ENCODE results near the gene SPATA3. TPM values are rescaled to one million over a fixed set of nuclear protein-coding genes. Genes with fewer than 3 reads are reported as not detected.
"Not testable (repeated sequence)": the region's sequence is repeated elsewhere in the genome, so short reads cannot be mapped to it uniquely, and the experiment has no call there.

The SPATA3 gene
- polyA plus RNA-seq, 4 donors = not detected

- DNase-seq (ENCODE audit: low read depth in 4 of 4, low spot score in 3 of 4) = no peak
Measured at GRCh38 chr2:230967113-230967512, 28.8 kb upstream of the SPATA3 start.

- not testable (repeated sequence) for DNase-seq (ENCODE audit: low read depth in 4 of 4, low spot score in 3 of 4)
Measured at GRCh38 chr2:230968314-230968713, 27.6 kb upstream of the SPATA3 start.

- no peak for DNase-seq (ENCODE audit: low read depth in 4 of 4, low spot score in 3 of 4)
Measured at GRCh38 chr2:230968921-230969658, 26.8 kb upstream of the SPATA3 start.

DNA sequence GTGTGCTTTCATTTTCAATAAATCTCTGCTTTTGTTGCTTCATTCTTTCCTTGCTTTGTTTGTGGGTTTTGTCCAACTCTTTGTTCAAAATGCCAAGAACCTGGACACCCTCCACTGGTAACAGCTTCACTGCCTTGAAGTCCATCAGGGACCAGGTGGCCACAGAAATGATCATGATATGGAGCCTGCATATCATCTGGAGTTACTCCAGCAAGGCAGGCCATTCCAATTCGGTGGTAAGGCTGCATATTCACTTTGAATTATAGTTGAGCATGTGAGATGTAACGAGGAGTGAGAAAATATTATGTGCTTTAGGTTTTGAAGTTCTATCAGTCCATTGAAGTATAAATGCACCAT is 26.3 kb upstream of the SPATA3 start:
- no peak for DNase-seq (ENCODE audit: low read depth in 4 of 4, low spot score in 3 of 4)

GRCh38 chr2:230972046-230972445 is 23.9 kb upstream of the SPATA3 start:
- no peak for DNase-seq (ENCODE audit: low read depth in 4 of 4, low spot score in 3 of 4)

DNA sequence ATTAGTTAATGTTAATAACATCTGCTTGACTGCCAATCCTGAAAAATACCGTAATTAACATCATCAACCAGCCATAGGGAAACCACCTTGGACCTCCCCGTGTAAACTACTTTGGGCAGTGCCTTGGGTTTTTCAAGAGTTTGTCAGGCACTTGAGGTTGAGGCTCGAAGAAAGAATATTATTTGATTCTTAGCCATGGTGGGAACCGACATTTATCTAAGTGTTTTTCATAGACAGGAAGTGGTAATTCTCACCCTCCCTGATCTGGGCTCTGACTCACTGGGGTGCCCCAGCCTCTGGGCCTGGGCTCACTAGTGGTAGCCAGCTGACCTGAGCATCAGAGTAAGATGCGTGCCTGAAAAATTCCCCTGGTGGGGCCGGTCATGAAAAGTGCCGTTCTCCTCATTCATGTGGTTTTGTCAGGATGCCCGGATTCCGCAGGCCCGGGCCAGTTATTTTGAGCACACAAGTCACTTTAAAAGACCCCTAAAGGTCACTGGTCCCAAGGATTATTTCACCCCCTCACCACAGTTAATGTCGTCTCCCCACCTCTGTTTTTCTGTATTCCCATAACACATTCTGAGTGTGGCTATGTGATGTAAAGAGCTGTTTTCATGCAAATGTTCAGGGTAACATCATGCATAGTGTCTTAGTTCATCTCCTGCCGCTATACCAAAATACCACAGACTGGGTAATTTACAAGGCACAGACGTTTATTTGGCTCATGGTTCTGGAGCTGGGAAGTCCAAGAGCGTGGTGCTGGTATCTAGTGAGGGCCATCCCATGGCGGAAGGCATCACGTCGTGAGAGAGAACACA is 21.6 kb upstream of the SPATA3 start:
- no peak for DNase-seq (ENCODE audit: low read depth in 4 of 4, low spot score in 3 of 4)

DNA sequence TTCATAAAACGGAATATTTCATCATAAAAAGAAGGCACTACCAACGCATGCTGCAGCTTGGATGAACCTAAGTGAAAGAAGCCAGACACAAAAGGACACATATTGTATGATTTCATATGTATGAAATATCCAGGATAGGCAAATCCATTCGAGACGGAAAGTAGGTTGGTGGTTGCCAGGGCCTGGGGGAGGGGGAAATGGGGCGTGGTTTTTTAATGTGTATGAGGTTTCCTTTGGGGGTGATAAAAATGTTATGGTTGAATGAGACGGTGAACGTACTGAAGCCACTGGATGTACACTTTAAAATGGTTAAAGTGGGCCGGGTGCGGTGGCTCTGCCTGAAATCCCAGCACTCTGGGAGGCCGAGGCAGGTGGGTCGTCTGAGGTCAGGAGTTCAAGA is 20.0 kb upstream of the SPATA3 start:
- no peak for DNase-seq (ENCODE audit: low read depth in 4 of 4, low spot score in 3 of 4)

GRCh38 chr2:230976671-230977171 is 19.2 kb upstream of the SPATA3 start:
- no peak for DNase-seq (ENCODE audit: low read depth in 4 of 4, low spot score in 3 of 4)

DNA sequence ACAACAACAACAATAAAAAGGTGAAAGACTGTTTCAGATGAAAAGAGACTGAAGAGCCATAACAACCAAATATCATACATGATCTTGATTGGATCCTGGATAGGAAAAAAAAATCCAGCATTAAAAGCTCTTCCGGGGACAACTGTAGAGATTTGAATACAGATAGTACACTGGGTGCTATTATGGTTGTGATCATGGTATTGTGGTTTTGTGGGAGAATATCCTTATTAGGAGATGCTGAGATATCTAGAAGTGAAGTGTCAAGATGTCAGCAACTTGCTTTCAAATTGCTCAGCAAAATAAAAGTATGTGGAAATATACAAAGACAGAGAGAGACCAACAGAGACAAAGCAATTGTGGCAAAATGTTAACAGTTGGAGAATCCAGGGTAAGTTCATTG is 15.5 kb upstream of the SPATA3 start:
- DNase-seq (ENCODE audit: low read depth in 4 of 4, low spot score in 3 of 4) = no peak

DNA sequence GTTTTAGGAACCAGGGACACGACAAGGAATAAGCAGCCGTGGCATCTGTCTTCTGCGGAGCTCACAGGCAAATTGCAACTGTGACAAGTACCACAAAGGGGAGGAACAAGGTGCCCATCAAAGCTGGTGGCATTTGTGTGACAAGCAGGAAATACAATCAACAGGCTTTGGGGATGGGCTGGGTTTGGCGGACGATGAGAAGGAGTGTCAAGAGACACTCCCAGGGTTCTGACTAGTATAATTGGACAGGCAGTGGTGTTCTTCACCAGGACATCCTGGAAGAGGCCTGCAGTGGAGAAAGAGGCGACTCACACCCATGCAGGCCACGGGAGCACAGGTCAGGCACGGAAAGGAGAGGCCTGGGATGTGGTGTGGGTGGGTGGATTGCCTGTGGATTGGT is 14.2 kb upstream of the SPATA3 start:
- no peak for DNase-seq (ENCODE audit: low read depth in 4 of 4, low spot score in 3 of 4)

DNA sequence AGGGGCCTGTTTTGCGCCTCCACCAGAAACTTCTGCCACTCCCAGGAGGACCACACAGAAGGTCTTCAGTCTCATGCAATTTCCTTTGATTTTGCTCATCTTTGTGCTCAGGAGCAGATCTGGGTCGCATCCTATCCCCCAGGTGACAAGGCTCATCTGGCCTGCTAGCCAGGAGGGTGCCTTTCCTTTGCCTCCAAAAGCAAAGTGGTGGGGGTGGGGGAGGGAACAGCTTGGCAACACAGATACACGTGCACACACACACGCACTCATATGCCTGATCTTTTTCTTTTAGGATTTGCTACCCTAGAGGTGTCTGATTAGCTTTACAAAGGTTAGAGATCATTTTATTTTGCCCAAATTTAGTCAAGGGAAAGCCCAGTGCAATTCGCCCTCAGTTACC is 13.8 kb upstream of the SPATA3 start:
- no peak for DNase-seq (ENCODE audit: low read depth in 4 of 4, low spot score in 3 of 4)

GRCh38 chr2:230982528-230982927 is 13.4 kb upstream of the SPATA3 start:
- DNase-seq (ENCODE audit: low read depth in 4 of 4, low spot score in 3 of 4) = no peak

GRCh38 chr2:230983566-230983965 is 12.4 kb upstream of the SPATA3 start:
- DNase-seq (ENCODE audit: low read depth in 4 of 4, low spot score in 3 of 4) = no peak

DNA sequence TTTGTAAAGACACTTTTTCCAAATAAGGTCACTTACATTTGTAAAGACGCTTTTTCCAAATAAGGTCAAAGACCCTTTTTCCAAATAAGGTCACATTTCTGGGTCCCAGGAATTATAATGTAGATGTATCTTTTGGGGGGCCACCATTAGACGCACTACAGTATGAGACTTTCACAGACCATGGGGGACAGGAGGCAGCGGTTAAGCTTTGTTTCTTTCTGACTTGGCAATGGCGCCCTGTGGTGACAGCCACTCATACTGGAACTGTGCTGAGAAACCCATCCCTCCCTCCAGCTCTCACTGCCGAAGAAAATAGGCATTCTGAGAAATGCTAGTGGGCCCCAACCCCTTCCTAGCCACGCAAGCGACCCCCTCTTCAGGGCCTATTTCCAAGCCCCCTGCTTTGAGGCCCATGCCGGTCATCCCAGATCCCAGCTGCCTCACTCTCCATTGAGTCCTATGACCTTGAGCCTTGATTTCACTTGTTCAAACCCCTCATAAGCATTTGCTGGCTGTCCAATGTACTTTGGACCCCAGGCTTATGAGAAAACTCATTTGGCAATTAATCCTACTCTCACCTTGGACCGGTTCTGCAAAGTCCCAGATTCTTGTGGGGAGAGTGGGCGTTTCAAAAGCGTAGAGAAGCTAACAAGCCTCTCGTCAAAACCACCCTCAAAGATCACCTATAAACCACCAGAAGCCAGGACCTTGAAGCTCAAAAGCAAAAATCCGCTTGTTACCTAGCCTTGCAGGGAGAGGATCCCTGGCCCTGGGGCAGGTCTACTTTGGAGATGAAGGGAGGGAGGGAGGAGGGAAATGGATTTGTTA is 11.3 kb upstream of the SPATA3 start:
- DNase-seq (ENCODE audit: low read depth in 4 of 4, low spot score in 3 of 4) = no peak

DNA sequence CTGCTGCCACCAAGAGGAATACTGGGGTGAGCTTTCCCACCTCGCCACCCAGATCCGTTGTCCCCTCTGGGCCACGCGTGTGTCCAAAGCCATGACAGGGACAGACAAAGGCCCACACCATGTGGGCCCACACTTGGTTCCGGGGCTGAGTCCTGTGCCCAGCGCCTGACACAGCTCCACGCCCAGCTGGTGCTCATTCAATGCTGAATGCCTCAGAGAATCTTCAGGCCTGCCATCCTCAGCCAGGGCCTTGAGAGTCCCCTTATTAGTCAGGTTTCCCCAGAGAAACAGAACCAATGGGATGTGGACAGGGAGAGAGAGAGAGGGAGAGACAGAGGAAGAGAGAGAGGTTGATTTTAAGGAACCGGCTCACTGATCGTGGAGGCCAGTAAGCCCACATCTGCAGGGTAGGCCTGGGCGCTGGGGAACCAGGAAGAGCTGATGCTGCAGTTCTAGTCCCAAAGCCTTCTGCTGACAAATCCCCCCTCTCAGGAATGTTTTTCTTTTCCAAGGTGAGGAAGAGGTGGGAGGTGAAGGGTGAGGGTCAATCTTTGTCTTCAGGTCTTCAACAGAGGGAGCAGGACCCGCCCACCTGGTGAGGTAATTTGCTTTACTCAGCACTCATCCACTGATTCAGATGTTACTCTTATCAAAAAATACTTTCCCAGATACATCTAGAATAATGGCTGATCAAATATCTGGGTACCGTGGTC is 10.2 kb upstream of the SPATA3 start:
- no peak for DNase-seq (ENCODE audit: low read depth in 4 of 4, low spot score in 3 of 4)

DNA sequence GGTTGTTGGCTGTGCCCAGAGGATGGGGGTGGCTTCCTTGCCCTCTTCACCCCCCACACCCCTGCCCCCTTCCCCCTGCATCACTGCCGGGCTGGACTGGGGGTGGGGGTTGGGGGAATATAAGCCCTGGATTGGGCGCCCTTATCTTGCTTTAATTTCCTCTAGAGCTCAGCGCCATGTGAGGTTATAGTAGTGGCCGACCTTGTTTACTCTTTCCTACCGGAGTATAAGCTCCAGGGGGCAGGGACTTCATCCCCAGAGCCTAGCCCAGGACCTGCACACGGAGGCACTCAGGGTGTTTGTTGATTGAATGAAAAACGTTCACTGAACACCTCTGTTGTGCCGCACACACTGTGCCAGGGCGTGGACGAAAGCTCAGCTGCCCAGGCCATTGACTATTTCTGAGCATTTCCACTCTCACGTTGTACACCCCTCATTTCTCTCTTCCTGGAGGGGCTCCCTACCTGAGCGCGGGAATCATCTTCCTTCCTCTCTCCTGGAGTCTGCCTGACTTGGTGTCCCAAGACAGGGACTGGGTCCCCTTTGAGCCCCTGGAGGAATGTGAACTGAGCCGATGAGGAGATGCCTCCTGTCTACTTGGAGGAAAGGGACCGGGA is 9.3 kb upstream of the SPATA3 start:
- no peak for DNase-seq (ENCODE audit: low read depth in 4 of 4, low spot score in 3 of 4)

DNA sequence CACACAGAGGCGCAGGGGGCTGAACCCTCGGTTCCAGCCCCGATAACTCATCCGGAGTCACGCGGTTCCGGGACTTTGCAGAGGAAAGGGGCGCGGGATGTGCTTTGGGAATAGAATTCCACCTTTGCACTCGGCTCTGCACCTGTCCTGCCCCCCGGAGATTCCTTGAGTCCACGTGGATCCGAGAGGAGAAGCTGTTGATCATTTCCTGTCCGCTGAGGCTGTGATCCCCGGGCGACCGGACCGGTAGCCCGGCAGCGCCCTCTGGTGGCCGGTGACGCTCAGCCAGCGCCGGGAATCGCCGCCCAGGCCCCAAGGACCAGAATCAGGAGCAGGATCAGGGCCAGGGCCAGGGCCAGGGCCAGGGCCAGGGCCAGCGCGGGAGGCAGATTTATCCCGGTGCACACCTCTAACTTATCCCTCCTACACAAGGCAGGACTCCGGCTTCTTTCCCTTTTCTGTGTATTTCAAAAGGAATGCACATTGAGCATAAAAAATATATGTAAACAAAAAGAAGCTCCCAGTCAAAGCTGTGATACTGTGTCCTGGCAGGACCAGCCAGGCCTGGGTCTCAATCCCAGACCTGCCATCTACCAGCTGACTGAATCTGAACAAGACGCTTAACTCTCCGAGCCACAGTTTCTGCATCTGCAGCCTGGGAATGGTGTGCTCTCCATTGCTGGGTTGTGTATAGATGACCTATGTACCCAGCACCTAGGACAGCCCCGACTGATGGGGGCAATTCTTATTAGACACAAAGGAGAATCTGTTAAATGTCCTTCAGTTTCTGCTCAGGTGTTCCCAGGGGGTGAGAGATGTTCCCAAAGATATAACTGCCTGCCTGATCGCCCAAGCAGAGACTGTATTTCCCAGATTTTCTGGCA is 8.5 kb upstream of the SPATA3 start:
- DNase-seq (ENCODE audit: low read depth in 4 of 4, low spot score in 3 of 4) = peak; percentile 40 to 73 (median 55)

DNA sequence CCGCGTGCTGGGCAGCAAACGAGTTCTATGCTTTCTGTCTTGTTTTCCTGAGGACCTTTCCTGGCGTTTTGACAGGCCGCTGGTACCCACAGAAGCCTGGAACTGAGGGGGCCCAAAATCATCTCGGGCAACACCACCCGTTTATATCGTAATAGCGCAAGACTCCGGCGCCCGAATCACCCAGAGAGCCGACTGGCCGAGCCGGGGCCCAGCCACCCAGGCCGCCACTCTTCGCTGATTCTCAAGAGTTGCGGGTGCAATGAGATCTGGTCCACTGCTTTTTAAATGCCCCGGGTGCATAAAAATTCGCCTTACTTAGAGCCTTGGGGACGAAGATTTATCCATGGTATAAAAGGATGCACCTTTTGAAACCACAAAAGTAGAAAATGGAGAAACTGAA is 6.2 kb upstream of the SPATA3 start:
- no peak for DNase-seq (ENCODE audit: low read depth in 4 of 4, low spot score in 3 of 4)

Measured in right renal pelvis (tissue), 4 donors.